Spinal cord (tissue), 10 donors: ENCODE data around the gene P2RX3. TPM values are rescaled to one million over a fixed set of nuclear protein-coding genes. Genes with fewer than 3 reads are reported as not detected.
A peak's percentile ranks its signal among the peaks of the same experiment; 100 is the strongest.
"Not testable (repeated sequence)": the region's sequence is repeated elsewhere in the genome, so short reads cannot be mapped to it uniquely, and the experiment has no call there.

Source experiments
- DNase-seq, 6 donors: peaks; one replicate each; pipeline versions ENCODE4 v3.0.0 to v3.0.0-alpha.2; 2013 to 2015; ENCODE audit warnings: low spot score in 6 of 6, low read depth in 4 of 6
- H3K27ac ChIP-seq: one replicate; pipeline ENCODE4 v1.5.1; 2013; ENCODE audit warnings: low read depth, low read length, control low read depth
- H3K27me3 ChIP-seq: one replicate; pipeline ENCODE4 v1.6.1; 2013; ENCODE audit warnings: low read length; ENCODE audit not compliant: control insufficient read depth, insufficient read depth
- H3K36me3 ChIP-seq: one replicate; pipeline ENCODE4 v1.6.1; 2013; ENCODE audit warnings: low read length; ENCODE audit not compliant: control insufficient read depth, insufficient read depth
- H3K4me1 ChIP-seq: one replicate; pipeline ENCODE4 v1.6.1; 2013; ENCODE audit warnings: low read length; ENCODE audit not compliant: control insufficient read depth, insufficient read depth
- H3K4me3 ChIP-seq: one replicate; pipeline ENCODE4 v1.5.1; 2013; ENCODE audit warnings: low read depth, low read length, control low read depth
- H3K9me3 ChIP-seq: one replicate; pipeline ENCODE4 v1.6.1; 2013; ENCODE audit warnings: low read length; ENCODE audit not compliant: control insufficient read depth, insufficient read depth
- WGBS: methylation state at CpG from one replicate; pipeline ENCODE4 v1.1.5; 2013; ENCODE audit warnings: missing lambda C conversion rate; ENCODE audit not compliant: insufficient coverage; 5-methylcytosine and 5-hydroxymethylcytosine counted together
- long read RNA-seq, 4 donors: transcript quantifications; one replicate each; lab custom pipeline, GENCODE V29; 2026
- polyA plus RNA-seq, 2 donors: library from polyadenylated mRNA; unstranded; fragments of 120-200 nt; gene quantifications; one replicate each; pipeline ENCODE4 v1.2.1, GENCODE V29; 2013; ENCODE audit not compliant: insufficient read length in 2 of 2
- total RNA-seq, 2 donors: library from RNA; depleted of rRNA in 1 of 2; stranded (reverse); fragments of 120-200 nt in 1 of 2; fragments of >200 nt in 1 of 2; gene quantifications; one replicate each; pipeline versions ENCODE4 v1.2.3 to v1.2.4, GENCODE V29; 2013 to 2014
- donor health status: healthy.

Gene P2RX3
- total RNA-seq (10 to 100 TPM in 1 of 2 donors, under 1 TPM in 1; 0.50 to 11.4 TPM), polyA plus RNA-seq (1 to 10 TPM; 2.1 to 3.6 TPM)
- long read RNA-seq, donor 1 = 0 reads
- long read RNA-seq, donor 2 = 0 reads
- long read RNA-seq, donor 3 = 0 reads
- long read RNA-seq, donor 4 = 0 reads

DNA sequence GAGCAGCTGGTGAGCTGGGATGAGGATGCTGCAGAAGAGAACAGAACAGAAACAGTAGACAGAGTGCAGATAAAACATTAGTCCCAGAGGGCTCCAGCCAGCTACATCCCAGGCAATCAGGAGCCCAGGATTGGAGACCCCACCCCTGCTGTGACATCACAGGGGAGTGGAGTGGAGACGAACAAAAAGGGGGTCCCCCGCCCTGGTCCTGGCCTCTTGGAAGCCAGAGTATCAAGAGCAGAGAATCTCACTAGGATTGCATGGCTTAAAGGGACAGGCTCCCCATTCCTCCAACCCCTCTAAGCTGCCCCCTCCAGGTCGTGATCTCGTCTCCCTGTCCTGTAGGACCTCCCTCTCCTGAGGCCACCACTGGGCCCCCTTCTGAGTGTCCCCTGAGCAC lies at the start of gene P2RX3:
TSS of gene P2RX3 (plus strand) at position 211 of the 400 bp plus-strand sequence. CDS start 199 bp downstream, outside the sequence.
- WGBS = 43% methylated on average over 4 of the region's 4 CpGs

GRCh38 chr11:57288771-57289579 lies 49.2 kb upstream of the P2RX3 start:
- H3K4me1 ChIP-seq = peaks cover 9% of the 10 kb centered on the region
- H3K27me3 ChIP-seq = no peaks in the 10 kb centered on the region
- H3K9me3 ChIP-seq = no peaks in the 10 kb centered on the region
- H3K4me3 ChIP-seq = no peak overlapping the region
- no peaks in the 10 kb centered on the region for H3K36me3 ChIP-seq
- peak in 3 of 6 donors; percentile 48 to 79 (median 61) for DNase-seq
- H3K27ac ChIP-seq = peak overlapping the region; percentile 1
- WGBS = 17% methylated on average over 10 of the region's 11 CpGs

More for the DNA sequence above, at the start of gene P2RX3:
- H3K27me3 ChIP-seq = no peaks in the 10 kb centered on the region
- no peak within 1 kb of the TSS for H3K4me3 ChIP-seq
- H3K9me3 ChIP-seq = no peaks in the 10 kb centered on the region
- peak in 1 of 6 donors; percentile 81 for DNase-seq
- peaks cover 30% of the 10 kb centered on the region for H3K4me1 ChIP-seq
- H3K27ac ChIP-seq = no peak within 1 kb of the TSS
- H3K36me3 ChIP-seq = peaks cover 6% of the 10 kb centered on the region

- Histone ChIP-seq H3K4me1 (peaks cover 16% of the 10 kb centered on the region), H3K27me3 (no peaks in the 10 kb centered on the region), H3K36me3 (no peaks in the 10 kb centered on the region), H3K9me3 (no peaks in the 10 kb centered on the region), H3K4me3 (no peak overlapping the region), H3K27ac (no peak overlapping the region)
- no CpG with 5 or more reads among the region's 1 CpG for WGBS
- no peak for DNase-seq
Observed at GRCh38 chr11:57290288-57290687, 47.9 kb upstream of the P2RX3 start.

GRCh38 chr11:57294225-57295131 lies 43.7 kb upstream of the P2RX3 start:
- Histone ChIP-seq H3K27me3 (no peaks in the 10 kb centered on the region), H3K27ac (no peak overlapping the region), H3K4me1 (peaks cover 7% of the 10 kb centered on the region), H3K9me3 (no peaks in the 10 kb centered on the region), H3K36me3 (peaks cover 16% of the 10 kb centered on the region), H3K4me3 (no peak overlapping the region)
- WGBS = 73% methylated on average over 2 of the region's 2 CpGs
- peak in 3 of 6 donors; percentile 55 to 92 (median 83) for DNase-seq

DNA sequence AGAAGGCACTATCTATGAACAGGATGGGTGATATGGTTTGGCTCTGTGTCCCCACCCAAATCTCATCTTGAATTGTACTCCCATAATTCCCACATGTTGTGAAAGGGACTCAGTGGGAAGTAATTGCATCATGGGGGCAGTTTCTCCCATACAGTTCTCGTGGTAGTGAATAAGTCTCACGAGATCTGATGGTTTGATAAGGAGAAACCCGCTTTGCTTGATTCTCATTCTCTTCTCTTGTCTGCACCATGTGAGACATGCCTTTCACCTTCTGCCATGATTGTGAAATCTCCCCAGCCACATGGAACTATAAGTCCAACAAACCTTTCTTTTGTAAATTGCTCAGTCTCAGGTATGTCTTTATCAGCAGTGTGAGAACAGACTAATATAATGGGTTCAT lies 41.9 kb upstream of the P2RX3 start:
- WGBS = no CpG with 5 or more reads among the region's 3 CpGs
- not testable (repeated sequence) for H3K4me3 ChIP-seq, H3K27ac ChIP-seq, DNase-seq, H3K27me3 ChIP-seq, H3K9me3 ChIP-seq, H3K4me1 ChIP-seq
- H3K36me3 ChIP-seq = peaks cover 33% of the 10 kb centered on the region

GRCh38 chr11:57297221-57297620 lies 40.9 kb upstream of the P2RX3 start:
- no peaks in the 10 kb centered on the region for H3K27me3 ChIP-seq
- no peak overlapping the region for H3K27ac ChIP-seq
- H3K4me1 ChIP-seq = peaks cover 7% of the 10 kb centered on the region
- H3K36me3 ChIP-seq = peaks cover 44% of the 10 kb centered on the region
- H3K4me3 ChIP-seq = no peak overlapping the region
- H3K9me3 ChIP-seq = no peaks in the 10 kb centered on the region
- no peak for DNase-seq
- WGBS = 100% methylated on average over 1 of the region's 2 CpGs

DNA sequence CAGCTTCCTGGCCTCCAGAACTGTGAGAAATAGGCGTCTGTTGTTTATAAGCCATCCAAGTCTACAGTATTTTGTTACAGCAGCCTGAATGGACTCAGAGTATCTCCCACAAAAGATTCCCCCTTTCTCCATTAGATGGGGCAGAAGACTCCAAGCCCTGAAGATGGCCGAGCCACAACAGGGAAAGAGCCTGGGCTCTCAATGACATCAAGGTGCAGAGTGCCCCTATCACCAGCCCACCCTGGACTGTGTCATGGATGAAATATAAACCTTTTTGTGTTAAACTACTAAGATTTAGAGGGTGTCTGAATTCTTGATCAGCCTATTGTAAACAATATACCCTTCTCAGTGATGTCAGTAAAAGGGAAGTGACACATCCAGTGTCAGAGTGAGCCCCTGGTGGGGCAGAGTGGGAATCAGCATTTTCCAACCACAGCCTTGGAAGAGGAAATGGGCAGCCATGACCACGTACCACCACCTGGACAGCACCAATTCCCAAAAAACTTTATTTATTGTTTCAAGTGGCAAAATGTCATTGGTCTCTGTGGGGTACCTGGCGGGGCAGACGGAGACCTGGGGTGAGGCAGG lies 38.9 kb upstream of the P2RX3 start:
- Histone ChIP-seq H3K36me3 (peaks cover 60% of the 10 kb centered on the region), H3K4me1 (peaks cover 9% of the 10 kb centered on the region), H3K9me3 (no peaks in the 10 kb centered on the region), H3K27me3 (no peaks in the 10 kb centered on the region), H3K4me3 (no peak overlapping the region), H3K27ac (no peak overlapping the region)
- WGBS = 93% methylated on average over 2 of the region's 5 CpGs
- DNase-seq = no peak

GRCh38 chr11:57300785-57301184 lies 37.4 kb upstream of the P2RX3 start:
- Histone ChIP-seq H3K27me3 (no peaks in the 10 kb centered on the region), H3K27ac (no peak overlapping the region), H3K36me3 (peaks cover 64% of the 10 kb centered on the region), H3K9me3 (no peaks in the 10 kb centered on the region), H3K4me3 (no peak overlapping the region), H3K4me1 (peaks cover 5% of the 10 kb centered on the region)
- WGBS = 94% methylated on average over 5 of the region's 10 CpGs
- no peak for DNase-seq

DNA sequence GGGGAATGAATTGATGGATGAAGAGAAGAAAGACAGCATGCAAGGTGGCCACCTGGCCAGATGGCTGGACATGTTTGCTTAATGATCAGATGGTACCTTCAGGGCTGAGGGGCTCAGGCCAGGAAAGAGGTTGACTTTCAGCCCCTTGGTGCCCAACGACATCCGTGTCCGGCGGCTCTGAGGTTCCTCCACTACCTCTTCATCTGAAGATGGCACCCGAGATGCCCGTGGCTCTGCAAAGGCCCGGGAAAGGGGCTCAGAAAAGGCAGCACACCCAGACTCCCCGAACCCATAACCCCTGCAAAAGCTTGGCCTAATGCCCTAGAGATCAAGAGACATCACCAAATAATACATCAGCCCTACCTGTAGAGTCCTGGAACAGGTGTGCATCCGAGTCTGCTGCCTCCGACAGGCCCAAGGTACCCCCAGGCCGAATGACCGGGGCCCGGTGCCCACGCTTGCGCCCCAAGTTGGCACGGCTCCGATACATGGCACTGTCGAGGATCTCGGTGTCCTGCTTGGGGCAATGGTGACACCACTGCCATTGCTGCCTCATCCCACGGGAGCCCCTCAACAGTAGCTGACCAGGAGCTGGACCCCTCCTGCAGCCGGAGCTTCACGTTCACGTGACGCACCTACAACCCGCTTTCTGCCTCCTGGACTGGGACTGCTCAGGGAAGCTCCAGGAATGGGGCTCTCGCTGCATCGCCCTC lies 36.3 kb upstream of the P2RX3 start:
- no peak overlapping the region for H3K4me3 ChIP-seq
- WGBS = 97% methylated on average over 26 of the region's 27 CpGs
- H3K27me3 ChIP-seq = no peaks in the 10 kb centered on the region
- peaks cover 8% of the 10 kb centered on the region for H3K4me1 ChIP-seq
- H3K27ac ChIP-seq = no peak overlapping the region
- H3K36me3 ChIP-seq = peaks cover 64% of the 10 kb centered on the region
- no peaks in the 10 kb centered on the region for H3K9me3 ChIP-seq
- DNase-seq = no peak
